GM19099 (cell line): Measurements from ENCODE around the gene ZSWIM6.

Experiments
- POLR2A ChIP-seq: IDR thresholded peaks from 3 replicates; pipeline ENCODE4 v1.6.1; 2011; ENCODE audit warnings: low read depth; ENCODE audit not compliant: insufficient read length; ENCODE audit errors: extremely low read depth

ZSWIM6 gene

GRCh38 chr5:61397937-61398336 lies 65.9 kb downstream of the ZSWIM6 start:
- TF ChIP-seq POLR2A = no peak

GRCh38 chr5:61398440-61398839 lies 66.4 kb downstream of the ZSWIM6 start:
- TF ChIP-seq POLR2A = no peak

GRCh38 chr5:61399679-61400078 lies 67.6 kb downstream of the ZSWIM6 start:
- no peak for TF ChIP-seq POLR2A

GRCh38 chr5:61401726-61402125 lies 69.7 kb downstream of the ZSWIM6 start:
- TF ChIP-seq POLR2A = no peak

DNA sequence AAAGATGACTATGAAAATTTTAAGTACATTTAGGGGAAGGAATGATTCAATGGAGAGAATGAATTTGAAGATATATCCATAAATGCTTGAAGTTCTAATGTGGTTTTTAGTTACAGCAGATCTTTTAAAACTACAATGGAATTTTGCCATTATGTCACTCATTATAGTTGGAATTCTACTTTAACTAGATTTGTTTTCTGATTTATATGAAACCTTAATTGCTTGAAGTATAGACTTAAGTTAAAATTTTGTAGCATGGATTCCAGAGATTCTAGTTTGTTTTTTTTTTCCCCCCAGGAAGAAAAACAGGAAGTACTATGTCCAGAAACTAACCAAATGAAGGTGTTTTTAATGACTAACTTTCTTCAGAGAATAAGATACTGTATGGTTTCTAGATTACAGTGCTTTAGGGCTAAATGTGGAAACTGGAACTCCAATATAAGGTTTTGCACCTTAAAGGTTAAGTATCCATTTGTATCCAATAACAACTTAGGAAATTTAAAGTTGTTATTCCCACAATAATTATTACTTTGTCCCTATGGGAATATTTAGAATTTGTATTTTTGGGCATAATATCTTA lies 70.3 kb downstream of the ZSWIM6 start:
- no peak for TF ChIP-seq POLR2A

GRCh38 chr5:61402970-61403900 lies 71.2 kb downstream of the ZSWIM6 start:
- TF ChIP-seq POLR2A = no peak

- TF ChIP-seq POLR2A = no peak
These were observed 73.6 kb downstream of the ZSWIM6 start for GRCh38 chr5:61405511-61406295.

- no peak for TF ChIP-seq POLR2A
These were observed 75.7 kb downstream of the ZSWIM6 start for GRCh38 chr5:61407706-61408270.

GRCh38 chr5:61408476-61409168 lies 76.6 kb downstream of the ZSWIM6 start:
- no peak for TF ChIP-seq POLR2A

DNA sequence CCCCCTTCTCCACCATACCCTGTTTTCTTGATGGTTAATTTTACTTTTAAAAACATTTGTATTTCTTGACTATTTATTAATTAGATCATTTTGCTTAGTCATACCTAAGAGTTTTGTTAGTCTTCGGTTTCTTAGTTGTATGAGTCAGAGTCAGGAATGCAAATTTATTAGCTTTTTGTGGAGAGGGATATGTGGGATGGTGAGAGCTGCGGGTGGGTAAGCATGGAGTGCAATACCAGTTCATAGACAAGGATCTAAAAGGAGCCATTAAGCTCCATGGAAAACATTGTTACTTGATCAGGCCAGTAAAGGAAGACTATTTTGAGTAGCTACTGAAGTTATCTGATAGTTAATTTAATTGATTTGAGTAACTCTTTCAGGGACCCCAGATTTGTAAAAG lies 77.5 kb downstream of the ZSWIM6 start:
- no peak for TF ChIP-seq POLR2A

- TF ChIP-seq POLR2A = no peak
These were observed 78.8 kb downstream of the ZSWIM6 start for GRCh38 chr5:61410811-61411210.

DNA sequence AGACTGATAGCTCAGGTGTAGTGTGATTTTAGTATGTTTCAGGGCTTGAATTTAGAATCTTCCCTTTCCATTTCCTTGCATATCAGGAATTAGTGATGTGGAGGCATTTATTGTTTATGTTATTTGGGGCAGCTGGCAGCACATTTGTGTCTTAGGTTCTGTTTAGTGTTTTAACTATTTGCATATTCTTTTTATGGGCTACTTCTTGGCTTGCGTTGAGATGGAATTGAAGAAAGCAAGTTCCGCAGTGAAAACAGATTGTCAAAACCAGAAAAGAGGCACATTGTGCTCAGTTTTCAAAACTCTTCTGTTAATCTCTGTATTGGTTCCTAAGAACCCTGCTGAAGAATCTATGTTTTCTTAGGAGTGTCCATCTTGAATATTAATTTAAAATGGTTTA lies 80.3 kb downstream of the ZSWIM6 start:
- no peak for TF ChIP-seq POLR2A

DNA sequence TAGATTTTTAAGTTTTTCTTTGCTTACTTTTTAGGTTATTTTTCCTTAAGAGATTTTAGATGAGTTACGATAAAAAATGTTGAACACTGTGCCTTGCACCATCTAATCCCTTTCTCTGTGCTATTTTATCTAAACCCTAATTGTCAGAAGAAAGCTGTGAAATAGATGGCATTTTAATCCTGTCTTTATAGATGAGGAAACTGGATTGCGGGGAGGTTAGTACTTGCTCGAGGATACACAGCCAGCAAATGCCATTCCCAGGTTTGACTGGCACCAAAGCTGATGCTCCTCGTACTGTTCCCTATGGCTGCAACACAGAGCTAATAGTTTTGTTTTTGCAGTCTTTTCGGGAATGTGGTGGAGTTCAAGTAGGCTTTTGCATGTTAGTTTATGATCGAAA lies 82.7 kb downstream of the ZSWIM6 start:
- no peak for TF ChIP-seq POLR2A

DNA sequence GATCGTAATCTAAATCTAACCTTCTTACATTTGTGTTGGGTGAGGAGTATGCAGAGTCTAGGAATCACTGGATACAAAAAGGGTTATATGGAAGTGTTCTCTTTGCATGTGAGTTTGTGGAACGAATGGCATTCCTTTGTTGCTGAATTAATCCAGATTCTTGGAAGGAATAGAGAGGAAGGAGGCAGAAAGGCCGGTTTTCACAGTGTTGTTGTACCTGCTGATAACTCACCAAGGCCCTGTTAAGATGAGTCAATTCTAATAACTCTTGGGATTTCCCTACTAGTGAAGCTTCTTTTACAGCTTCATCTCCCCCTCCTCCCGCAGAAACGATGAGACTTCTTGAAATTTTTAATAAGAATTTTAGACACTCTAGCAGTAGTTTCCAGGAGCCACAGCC lies 84.0 kb downstream of the ZSWIM6 start:
- TF ChIP-seq POLR2A = no peak

GRCh38 chr5:61416420-61416819 lies 84.4 kb downstream of the ZSWIM6 start:
- no peak for TF ChIP-seq POLR2A
